K562 (cell line): ENCODE measurements around the gene ITGA2B. TPM values are rescaled to one million over a fixed set of nuclear protein-coding genes. Genes with fewer than 3 reads are reported as not detected.

Experiments used
- ATAC-seq: fragments of 200-7000 bp; cut with Tn5 transposase; 3 replicates; pipeline ENCODE4 v1.9.1; 2020; ENCODE audit warnings: moderate library complexity
- BruUV-seq: library from RNA; stranded (reverse); fragments of 400-500 nt; replicated peaks from 2 replicates; lab custom pipeline; 2021; lab: Mats Ljungman, UMichigan
- CTCF ChIA-PET: fragments of 300-600 bp; formaldehyde crosslinking; extraction: SDS; loops from one replicate; lab custom pipeline; 2021; ENCODE audit warnings: low intra/inter-chr PET ratio; lab: Yijun Ruan, JAX
- POLR2A ChIA-PET: fragments of 300-600, 350-650 bp; sonication (Branson Sonifier 250); formaldehyde crosslinking; extraction: SDS; loops from one replicate; lab custom pipeline; 2021; ENCODE audit warnings: antibody characterized with exemption, inconsistent platforms; lab: Yijun Ruan, JAX
- DNase-seq, 4 experiments: peaks; one replicate each; pipeline versions ENCODE4 v3.0.0 to v3.0.0-alpha.2; 2011 to 2018; ENCODE audit warnings: low spot score in 3 of 4, mixed read lengths in 3 of 4; ENCODE audit errors: extremely low read depth in 1 of 4
- FAIRE-seq: peaks from 2 replicates; lab custom pipeline; 2011; peaks lifted over from hg19 to GRCh38; lab: Jason Lieb, UNC
- H2AFZ ChIP-seq: 2 replicates; pipeline ENCODE4 v1.6.0; 2011; ENCODE audit warnings: low read depth, low read length, control low read depth, inconsistent platforms
- H3K27ac ChIP-seq: fragments of 200-600 bp; 3 replicates; pipeline ENCODE4 v1.8.0; 2011; ENCODE audit warnings: low read depth, mild to moderate bottlenecking, control low read depth, inconsistent platforms, low read length, moderate library complexity, mixed read lengths; ENCODE audit errors: extremely low read depth
- H3K27me3 ChIP-seq, 2 experiments: fragments of 300-600 bp in 1 of 2; 2 replicates in 1 of 2; 3 replicates in 1 of 2; pipeline versions ENCODE4 v1.6.0 to v1.8.0; 2011; ENCODE audit warnings: inconsistent platforms in 2 of 2, low read length in 2 of 2, mild to moderate bottlenecking in 1 of 2, mixed read lengths in 1 of 2, moderate library complexity in 1 of 2; ENCODE audit not compliant: control insufficient read depth in 2 of 2, insufficient read depth in 2 of 2
- H3K36me3 ChIP-seq: fragments of 300-600 bp; 3 replicates; pipeline ENCODE4 v1.8.0; 2011; ENCODE audit warnings: mild to moderate bottlenecking, low read length, inconsistent platforms; ENCODE audit not compliant: control insufficient read depth, insufficient read depth
- H3K4me1 ChIP-seq, 2 experiments: fragments of 200-600 bp in 1 of 2; replicated peaks in 1 of 2; 2 replicates in 1 of 2; 3 replicates in 1 of 2; pipeline versions ENCODE4 v1.5.1 to v1.8.0; 2011; ENCODE audit warnings: inconsistent platforms in 2 of 2, low read length in 2 of 2, mild to moderate bottlenecking in 1 of 2, mixed read lengths in 1 of 2, moderate library complexity in 1 of 2; ENCODE audit not compliant: control insufficient read depth in 2 of 2, insufficient read depth in 2 of 2
- H3K4me2 ChIP-seq: 2 replicates; pipeline ENCODE4 v1.6.1; 2011; ENCODE audit warnings: low read length, control low read depth, inconsistent platforms, mixed read lengths; ENCODE audit not compliant: insufficient read depth
- H3K4me3 ChIP-seq: fragments of 200-600 bp; sonication (generic), shearing (Covaris generic); 2 replicates; pipeline ENCODE4 v1.5.1; 2016; ENCODE audit warnings: control low read depth, inconsistent platforms
- H3K79me2 ChIP-seq: fragments of 200-600 bp; 3 replicates; pipeline ENCODE4 v1.8.0; 2011; ENCODE audit warnings: low read length, inconsistent platforms; ENCODE audit not compliant: control insufficient read depth, insufficient read depth
- H3K9ac ChIP-seq, 2 experiments: 2 replicates each; pipeline versions ENCODE4 v1.6.0 to v1.6.1; 2011; ENCODE audit warnings: low read depth in 2 of 2, low read length in 2 of 2, control low read depth in 1 of 2, inconsistent platforms in 1 of 2, mild to moderate bottlenecking in 1 of 2, mixed read lengths in 1 of 2; ENCODE audit not compliant: insufficient read depth in 1 of 2
- H3K9me1 ChIP-seq: one replicate; pipeline ENCODE4 v1.6.0; 2011; ENCODE audit warnings: inconsistent platforms, mild to moderate bottlenecking, low read length, moderate library complexity; ENCODE audit not compliant: control insufficient read depth, insufficient read depth
- H3K9me3 ChIP-seq: replicated peaks from 2 replicates; pipeline ENCODE4 v1.5.1; 2011; ENCODE audit warnings: low read depth, low read length, inconsistent platforms; ENCODE audit not compliant: control insufficient read depth, insufficient read depth
- H4K20me1 ChIP-seq: replicated peaks from 2 replicates; pipeline ENCODE4 v1.6.1; 2011; ENCODE audit warnings: low read length, inconsistent platforms, mixed read lengths; ENCODE audit not compliant: control insufficient read depth, insufficient read depth
- BHLHE40 ChIP-seq: IDR thresholded peaks from 2 replicates; pipeline ENCODE4 v1.6.1; 2011; ENCODE audit warnings: low read length, improper control_type of control experiment
- CBFA2T2 ChIP-seq: fragments of 450-650 bp; conservative IDR thresholded peaks from 2 replicates; pipeline ENCODE4 v1.6.1; 2017; ENCODE audit warnings: mild to moderate bottlenecking
- CBFB ChIP-seq: sonication (generic); formaldehyde crosslinking; IDR thresholded peaks from 2 replicates; pipeline ENCODE4 v1.4.0; 2020; ENCODE audit warnings: mild to moderate bottlenecking, missing genetic modification reagents
- CC2D1A ChIP-seq: fragments of 450-650 bp; IDR thresholded peaks from 2 replicates; pipeline ENCODE4 v1.6.1; 2017; ENCODE audit warnings: mild to moderate bottlenecking
- CREM ChIP-seq: IDR thresholded peaks from 2 replicates; pipeline ENCODE4 v1.6.1; 2014; ENCODE audit warnings: antibody characterized with exemption, low read depth
- JUND ChIP-seq, 2 experiments: IDR thresholded peaks; 2 replicates in 1 of 2; 3 replicates in 1 of 2; pipeline ENCODE4 v1.6.1; 2011; ENCODE audit warnings: borderline replicate concordance in 2 of 2, low read depth in 2 of 2, low read length in 2 of 2, improper control_type of control experiment in 1 of 2, missing biosample characterization in 1 of 2, missing genetic modification characterization in 1 of 2, missing genetic modification reagents in 1 of 2
- LEF1 ChIP-seq: fragments of 450-650 bp; IDR thresholded peaks from 2 replicates; pipeline ENCODE4 v1.6.1; 2016; ENCODE audit warnings: mild to moderate bottlenecking
- MAFK ChIP-seq: IDR thresholded peaks from 2 replicates; pipeline ENCODE4 v1.6.1; 2011; ENCODE audit warnings: low read length, improper control_type of control experiment
- PHF20 ChIP-seq: fragments of 450-650 bp; IDR thresholded peaks from 2 replicates; pipeline ENCODE4 v1.6.1; 2018; ENCODE audit not compliant: partially characterized antibody
- POLR2AphosphoS5 ChIP-seq: IDR thresholded peaks from 2 replicates; pipeline ENCODE4 v1.6.1; 2011; ENCODE audit warnings: mild to moderate bottlenecking, low read depth, low read length, moderate library complexity; ENCODE audit not compliant: control insufficient read depth, insufficient read depth
- RCOR1 ChIP-seq, 2 experiments: IDR thresholded peaks; 2 replicates each; pipeline ENCODE4 v1.6.1; 2012; ENCODE audit warnings: low read depth in 2 of 2, low read length in 2 of 2, borderline replicate concordance in 1 of 2, improper control_type of control experiment in 1 of 2
- SMARCA4 ChIP-seq: fragments of 450-650 bp; IDR thresholded peaks from 2 replicates; pipeline ENCODE4 v1.6.1; 2016
- TAF7 ChIP-seq: fragments of 450-650 bp; IDR thresholded peaks from 2 replicates; pipeline ENCODE4 v1.6.1; 2016; ENCODE audit warnings: missing genetic modification characterization, missing compliant biosample characterization
- TARDBP ChIP-seq: fragments of 450-650 bp; IDR thresholded peaks from 2 replicates; pipeline ENCODE4 v1.6.1; 2016
- ZFP1 ChIP-seq: fragments of 450-650 bp; formaldehyde crosslinking; IDR thresholded peaks from 2 replicates; pipeline ENCODE4 v1.4.0; 2020; ENCODE audit warnings: mild to moderate bottlenecking, mixed read lengths
- ZNF121 ChIP-seq: sonication (generic); formaldehyde crosslinking; conservative IDR thresholded peaks from 2 replicates; pipeline ENCODE4 v1.8.0; 2022; ENCODE audit warnings: missing genetic modification reagents
- ZNF133 ChIP-seq: fragments of 250-450 bp; sonication (Bioruptor Pico); IDR thresholded peaks from 2 replicates; pipeline ENCODE4 v1.4.0; 2020; ENCODE audit warnings: mild to moderate bottlenecking
- ZNF282 ChIP-seq: sonication (generic); formaldehyde crosslinking; IDR thresholded peaks from 2 replicates; pipeline ENCODE4 v1.8.1; 2023; ENCODE audit warnings: missing genetic modification reagents
- ZNF76 ChIP-seq: fragments of 250-450 bp; sonication (Bioruptor Pico); IDR thresholded peaks from 2 replicates; pipeline ENCODE4 v1.4.0; 2020; ENCODE audit warnings: mild to moderate bottlenecking, moderate library complexity, borderline replicate concordance
- ZNF766 ChIP-seq: fragments of 200-800 bp; sonication (Bioruptor generic); conservative IDR thresholded peaks from 2 replicates; pipeline ENCODE4 v1.6.1; 2016; ENCODE audit warnings: missing genetic modification characterization, missing compliant biosample characterization
- WGBS: fragments of 100-300 bp; shearing (Covaris generic); methylation state at CpG from one replicate; pipeline ENCODE4 v1.1.6; 2016; ENCODE audit warnings: low coverage, mixed read lengths; ENCODE audit not compliant: insufficient coverage; ENCODE audit errors: missing lambda C conversion rate; 5-methylcytosine and 5-hydroxymethylcytosine counted together
- in situ Hi-C: fragments of 300-500 bp; cut with MboI; formaldehyde crosslinking; loops from 4 replicates; pipeline ENCODE4 v1.15.0; 2018; ENCODE audit warnings: inconsistent platforms, mixed read lengths
- intact Hi-C: fragments of 100-400 bp; cut with micrococcal nuclease; formaldehyde crosslinking; loops from 2 replicates; pipeline ENCODE4 v1.14.2; 2022
- polyA plus RNA-seq, 8 experiments: library from polyadenylated mRNA; depleted of rRNA in 4 of 8; stranded (reverse) in 5 of 8; unstranded in 3 of 8; fragments of >200 nt; fragmentation: Nextera tagmentation in 2 of 8; fragmentation: Illumina TruSeq in 1 of 8; extraction: Ambion mirVana in 2 of 8; extraction: Trizol in 1 of 8; gene quantifications; 2 replicates each; pipeline versions ENCODE4 v1.2.1 to v1.2.3, GENCODE V29; 2011 to 2014; ENCODE audit warnings: inconsistent platforms in 1 of 8, missing spikeins in 1 of 8
- total RNA-seq, 7 experiments: library from RNA; depleted of rRNA in 6 of 7; stranded (reverse); fragments of >200 nt in 6 of 7; fragmentation: Illumina TruSeq in 2 of 7; extraction: Trizol in 2 of 7; gene quantifications; 2 replicates each; pipeline versions ENCODE4 v1.2.1 to v1.2.3, GENCODE V29; 2011 to 2021; ENCODE audit warnings: low replicate concordance in 1 of 7
- TF ChIP-seq, protein P1 (sequence below): conservative IDR thresholded peaks from 2 replicates; pipeline ENCODE4 v1.6.1; 2011; ENCODE audit warnings: low read depth, mild to moderate bottlenecking, low read length; ENCODE audit not compliant: control insufficient read depth

Gene ITGA2B
- total and polyA plus RNA-seq, 9 of the 15 experiments (the other 6 are each of a cell fraction or from before 2014, with no cell fraction given) = 1.1 to 26.4 (median 5.6) TPM

- CTCF ChIA-PET = no interaction called here
- 6% methylated on average over 6 of the region's 6 CpGs for WGBS
- TF ChIP-seq TAF7 (tag) (no peak), MAFK (no peak), CC2D1A (peak; percentile 48; the same call in 1 of the 2 replicates), ZNF76 (no peak), JUND (IDR thresholded peaks at IDR 0.05; ENCODE audit: borderline replicate concordance, low read depth, low read length) (0 out of 2 replicates have a peak, but pooled peaks have one; percentile 45), JUND (tag; IDR thresholded peaks at IDR 0.05; ENCODE audit: borderline replicate concordance, low read depth, low read length) (peak; percentile 16; the same call in 2 of the 3 replicates), ZFP1 (CRISPR knock-in tag) (no peak), ZNF133 (CRISPR knock-in tag) (no peak), LEF1 (peak; percentile 91), CBFB (CRISPR knock-in tag) (no peak), TARDBP (peak; percentile 74; the same call in 1 of the 2 replicates), CBFA2T2 (peak; percentile 90), RCOR1 (IDR thresholded peaks at IDR 0.05; ENCODE audit: borderline replicate concordance in 1 of 2, low read depth in 2 of 2, low read length in 2 of 2) (peak; percentile 78 to 82), BHLHE40 (peak; percentile 35; the same call in 1 of the 2 replicates), ZNF766 (CRISPR knock-in tag) (peak; percentile 73; the same call in 1 of the 2 replicates), POLR2AphosphoS5 (peak; percentile 94), ZNF282 (CRISPR knock-in tag) (no peak), ZNF121 (CRISPR knock-in tag) (no peak), PHF20 (peak; percentile 20), CREM (peak; percentile 70), SMARCA4 (peak; percentile 81)
- TF ChIP-seq, protein P1, sequence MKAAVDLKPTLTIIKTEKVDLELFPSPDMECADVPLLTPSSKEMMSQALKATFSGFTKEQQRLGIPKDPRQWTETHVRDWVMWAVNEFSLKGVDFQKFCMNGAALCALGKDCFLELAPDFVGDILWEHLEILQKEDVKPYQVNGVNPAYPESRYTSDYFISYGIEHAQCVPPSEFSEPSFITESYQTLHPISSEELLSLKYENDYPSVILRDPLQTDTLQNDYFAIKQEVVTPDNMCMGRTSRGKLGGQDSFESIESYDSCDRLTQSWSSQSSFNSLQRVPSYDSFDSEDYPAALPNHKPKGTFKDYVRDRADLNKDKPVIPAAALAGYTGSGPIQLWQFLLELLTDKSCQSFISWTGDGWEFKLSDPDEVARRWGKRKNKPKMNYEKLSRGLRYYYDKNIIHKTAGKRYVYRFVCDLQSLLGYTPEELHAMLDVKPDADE = peak; percentile 78
Observed at GRCh38 chr17:44389723-44390202, 314 bp upstream of the ITGA2B start.

More at GRCh38 chr17:44389723-44390202, 314 bp upstream of the ITGA2B start:
- Histone ChIP-seq H3K9me3 (no peaks in the 10 kb centered on the region), H3K79me2 (peaks cover 7% of the 10 kb centered on the region; the same call in 2 of the 3 replicates), H3K4me3 (no peak overlapping the region; the same call in 1 of the 2 replicates), H3K27me3 (no peaks in the 10 kb centered on the region), H2AFZ (peak overlapping the region; percentile 89), H3K4me1 (peaks cover 38 to 56% of the 10 kb centered on the region in 2 experiments), H3K9ac (peak overlapping the region in 1 of 2 experiments; percentile 39; a peak in 2 of 4 replicates), H3K9me1 (no peaks in the 10 kb centered on the region), H3K4me2 (peak overlapping the region; percentile 63), H3K36me3 (no peaks in the 10 kb centered on the region), H4K20me1 (no peaks in the 10 kb centered on the region), H3K27ac (peak overlapping the region; percentile 79)
- in situ Hi-C loops (no loop called here), intact Hi-C loops (loop anchor here (5.0 kb wide), 1 partner anchor 113 kb away; the partner anchor contains the start of gene GPATCH8)
- BruUV-seq = no TSS peak
- POLR2A ChIA-PET = interaction anchor here (0.6 to 1.4 kb wide), 7 partner anchors 14 to 266 kb away, joined by 3 to 6 read pairs (median 3); partner anchors contain the start of gene FAM171A2
- peak in 2 of 4 experiments; percentile 74 to 89 for DNase-seq
- ATAC-seq = peak; percentile 60
- peak; percentile 83 for FAIRE-seq
